Hypothalamus (tissue), 51 donors: ENCODE data around the gene TAS2R30.

Experiments
- DNase-seq, 51 donors: peaks; one replicate each; lab custom pipeline; 2025; lab: John Stamatoyannopoulos, UW

TAS2R30 gene

GRCh38 chr12:11134305-11134704 lies at the start of gene TAS2R30:
Gene TAS2R30, minus strand, starts transcription at chr12:11134644. Its CDS starts 400 bp downstream, at chr12:11134244.
- DNase-seq, result no peak

- DNase-seq, result no peak
Observed at GRCh38 chr12:11183011-11183410, 48.6 kb upstream of the TAS2R30 start.

GRCh38 chr12:11182529-11182928 lies 48.1 kb upstream of the TAS2R30 start:
- no peak for DNase-seq

- DNase-seq, result no peak
Observed at GRCh38 chr12:11178250-11178649, 43.8 kb upstream of the TAS2R30 start.

GRCh38 chr12:11174022-11174421 lies 39.6 kb upstream of the TAS2R30 start:
- no peak for DNase-seq

GRCh38 chr12:11171969-11172675 lies 37.7 kb upstream of the TAS2R30 start:
- peak in 1 of 51 donors; percentile 39 for DNase-seq

- peak; percentile 24 to 91 (median 79) for DNase-seq
Observed at GRCh38 chr12:11171145-11171968, 36.9 kb upstream of the TAS2R30 start, which contains the start of gene SMIM10L1. Gene SMIM10L1, plus strand, starts transcription at chr12:11171194. Its CDS starts 163 bp downstream, at chr12:11171357.

GRCh38 chr12:11170810-11171144 lies 36.3 kb upstream of the TAS2R30 start:
- DNase-seq, result no peak

- DNase-seq, result no peak
Observed at GRCh38 chr12:11166300-11166699, 31.9 kb upstream of the TAS2R30 start.

- no peak for DNase-seq
Observed at GRCh38 chr12:11164384-11164783, 29.9 kb upstream of the TAS2R30 start.

GRCh38 chr12:11162502-11162901 lies 28.1 kb upstream of the TAS2R30 start:
- DNase-seq, result no peak

- DNase-seq, result no peak
Observed at GRCh38 chr12:11158885-11159444, 24.5 kb upstream of the TAS2R30 start.

- DNase-seq, result no peak
Observed at GRCh38 chr12:11154400-11154925, 20.0 kb upstream of the TAS2R30 start.

- DNase-seq, result no peak
Observed at GRCh38 chr12:11152725-11153124, 18.3 kb upstream of the TAS2R30 start.

GRCh38 chr12:11150832-11151231 lies 16.4 kb upstream of the TAS2R30 start:
- DNase-seq, result no peak

GRCh38 chr12:11147420-11147819 lies 13.0 kb upstream of the TAS2R30 start:
- DNase-seq, result no peak

- no peak for DNase-seq
Observed at GRCh38 chr12:11144297-11144696, 9.9 kb upstream of the TAS2R30 start.

GRCh38 chr12:11143352-11143751 lies 8.9 kb upstream of the TAS2R30 start:
- no peak for DNase-seq

GRCh38 chr12:11136075-11136474 lies 1.6 kb upstream of the TAS2R30 start:
- no peak for DNase-seq

GRCh38 chr12:11133816-11134215 lies 628 bp downstream of the TAS2R30 start:
- DNase-seq, result no peak

GRCh38 chr12:11133162-11133561 lies 1.3 kb downstream of the TAS2R30 start:
- no peak for DNase-seq
